IMR-90 (cell line): ENCODE data around the gene TMEM140. TPM values are rescaled to one million over a fixed set of nuclear protein-coding genes. Genes with fewer than 3 reads are reported as not detected.

Experiments used
- ATAC-seq: fragments of 200-7000 bp; cut with Tn5 transposase; 2 replicates; pipeline ENCODE4 v1.9.1; 2020; ENCODE audit warnings: low read depth, mild to moderate bottlenecking, moderate library complexity
- Bru-seq: library from RNA; stranded (reverse); fragments of 400-500 nt; gene quantifications from one replicate; lab custom pipeline; 2021; lab: Mats Ljungman, UMichigan
- BruChase-seq, 2 experiments: library from RNA; stranded (reverse); fragments of 400-500 nt; gene quantifications; one replicate each; lab custom pipeline; 2021; lab: Mats Ljungman, UMichigan
- BruUV-seq: library from RNA; stranded (reverse); fragments of 400-500 nt; replicated peaks from 2 replicates; lab custom pipeline; 2021; lab: Mats Ljungman, UMichigan
- CTCF ChIA-PET: fragments of 300-600 bp; formaldehyde crosslinking; extraction: SDS; loops from one replicate; lab custom pipeline; 2021; ENCODE audit warnings: antibody characterized with exemption; lab: Yijun Ruan, JAX
- POLR2A ChIA-PET: fragments of 300-600 bp; sonication (Branson Sonifier 250); formaldehyde crosslinking; loops from one replicate; lab custom pipeline; 2022; ENCODE audit warnings: antibody characterized with exemption; ENCODE audit not compliant: unreplicated experiment; lab: Charles Lee
- DNase-seq: peaks from one replicate; pipeline ENCODE4 v3.0.0; 2013
- H2AFZ ChIP-seq: replicated peaks from 2 replicates; pipeline ENCODE3; 2013; ENCODE audit warnings: low read length, mild to moderate bottlenecking; ENCODE audit not compliant: poor library complexity
- H2AK5ac ChIP-seq: 2 replicates; pipeline ENCODE4 v1.6.1; 2013; ENCODE audit warnings: low read depth, low read length, inconsistent platforms
- H2AK9ac ChIP-seq: replicated peaks from 2 replicates; pipeline ENCODE3; 2013; ENCODE audit warnings: mild to moderate bottlenecking, low read depth, low read length, moderate library complexity; ENCODE audit not compliant: poor library complexity
- H2BK120ac ChIP-seq: 2 replicates; pipeline ENCODE4 v1.6.1; 2013; ENCODE audit warnings: low read depth, low read length, inconsistent platforms
- H2BK15ac ChIP-seq: 3 replicates; pipeline ENCODE4 v1.6.1; 2013; ENCODE audit warnings: low read depth, low read length, inconsistent platforms
- H2BK20ac ChIP-seq: 2 replicates; pipeline ENCODE4 v1.6.1; 2013; ENCODE audit warnings: low read depth, mild to moderate bottlenecking, inconsistent platforms, low read length, moderate library complexity
- H2BK5ac ChIP-seq: 2 replicates; pipeline ENCODE4 v1.6.1; 2013; ENCODE audit warnings: mild to moderate bottlenecking, low read depth, low read length, inconsistent platforms; ENCODE audit not compliant: poor library complexity, severe bottlenecking
- H3K14ac ChIP-seq: replicated peaks from 2 replicates; pipeline ENCODE4 v1.6.1; 2013; ENCODE audit warnings: low read depth, low read length, inconsistent platforms
- H3K18ac ChIP-seq: 2 replicates; pipeline ENCODE4 v1.6.1; 2013; ENCODE audit warnings: low read depth, low read length, control low read depth
- H3K23ac ChIP-seq: 2 replicates; pipeline ENCODE4 v1.6.1; 2013; ENCODE audit warnings: low read depth, low read length, inconsistent platforms
- H3K27ac ChIP-seq: 2 replicates; pipeline ENCODE4 v1.5.1; 2013; ENCODE audit warnings: mild to moderate bottlenecking, control low read depth, low read length; ENCODE audit not compliant: insufficient read depth
- H3K27me3 ChIP-seq: 2 replicates; pipeline ENCODE4 v1.6.1; 2013; ENCODE audit warnings: low read length; ENCODE audit not compliant: control insufficient read depth, insufficient read depth
- H3K36me3 ChIP-seq: 2 replicates; pipeline ENCODE4 v1.6.1; 2013; ENCODE audit warnings: low read length, mixed read lengths; ENCODE audit not compliant: control insufficient read depth, insufficient read depth
- H3K4ac ChIP-seq: 2 replicates; pipeline ENCODE4 v1.6.1; 2013; ENCODE audit warnings: low read depth, low read length, inconsistent platforms
- H3K4me1 ChIP-seq: 2 replicates; pipeline ENCODE4 v1.6.1; 2013; ENCODE audit warnings: low read length, mixed read lengths; ENCODE audit not compliant: control insufficient read depth, insufficient read depth
- H3K4me2 ChIP-seq: 2 replicates; pipeline ENCODE4 v1.6.1; 2013; ENCODE audit warnings: low read depth, mild to moderate bottlenecking, control low read depth, low read length, moderate library complexity
- H3K4me3 ChIP-seq: 2 replicates; pipeline ENCODE4 v1.5.1; 2013; ENCODE audit warnings: low read depth, mild to moderate bottlenecking, control low read depth, low read length, moderate library complexity; ENCODE audit not compliant: insufficient read depth
- H3K56ac ChIP-seq: 2 replicates; pipeline ENCODE4 v1.6.1; 2013; ENCODE audit warnings: low read length, inconsistent platforms; ENCODE audit not compliant: insufficient read depth; ENCODE audit errors: extremely low read depth
- H3K79me1 ChIP-seq, 2 experiments: 2 replicates each; pipeline ENCODE4 v1.6.1; 2013; ENCODE audit warnings: low read length in 2 of 2, inconsistent platforms in 1 of 2, low read depth in 1 of 2
- H3K9ac ChIP-seq: 2 replicates; pipeline ENCODE4 v1.6.1; 2013; ENCODE audit warnings: low read depth, low read length, control low read depth
- H3K9me1 ChIP-seq: 2 replicates; pipeline ENCODE4 v1.6.1; 2013; ENCODE audit warnings: low read length, inconsistent platforms; ENCODE audit not compliant: insufficient read depth
- H3K9me3 ChIP-seq: 2 replicates; pipeline ENCODE4 v1.6.1; 2013; ENCODE audit warnings: low read length; ENCODE audit not compliant: control insufficient read depth, insufficient read depth
- H4K20me1 ChIP-seq: 2 replicates; pipeline ENCODE4 v1.6.1; 2013; ENCODE audit warnings: low read length, inconsistent platforms; ENCODE audit not compliant: insufficient read depth
- H4K5ac ChIP-seq: 2 replicates; pipeline ENCODE4 v1.6.1; 2013; ENCODE audit warnings: mild to moderate bottlenecking, low read depth, low read length, control low read depth
- H4K8ac ChIP-seq, 2 experiments: 2 replicates each; pipeline ENCODE4 v1.6.1; 2013; ENCODE audit warnings: low read depth in 2 of 2, low read length in 2 of 2, control low read depth in 1 of 2, inconsistent platforms in 1 of 2
- H4K91ac ChIP-seq: 2 replicates; pipeline ENCODE4 v1.6.1; 2013; ENCODE audit warnings: low read depth, low read length, inconsistent platforms; ENCODE audit not compliant: insufficient read depth
- BHLHE40 ChIP-seq: fragments of 150-350 bp; IDR thresholded peaks from 2 replicates; pipeline ENCODE4 v1.6.1; 2016; ENCODE audit warnings: mild to moderate bottlenecking, low read depth, low read length
- CEBPB ChIP-seq: IDR thresholded peaks from 2 replicates; pipeline ENCODE4 v1.6.1; 2012; ENCODE audit warnings: low read depth, low read length, improper control_type of control experiment
- CHD1 ChIP-seq: IDR thresholded peaks from 2 replicates; pipeline ENCODE4 v1.6.1; 2012; ENCODE audit warnings: low read depth, low read length, improper control_type of control experiment
- CTCF ChIP-seq: conservative IDR thresholded peaks from 2 replicates; pipeline ENCODE4 v1.5.1; 2012; ENCODE audit warnings: mild to moderate bottlenecking, low read depth, low read length, improper control_type of control experiment
- FOS ChIP-seq: fragments of 150-350 bp; IDR thresholded peaks from 2 replicates; pipeline ENCODE4 v1.6.1; 2016; ENCODE audit warnings: low read depth, low read length
- MAZ ChIP-seq: IDR thresholded peaks from 2 replicates; pipeline ENCODE4 v1.6.1; 2012; ENCODE audit warnings: low read depth, mild to moderate bottlenecking, low read length, improper control_type of control experiment, moderate library complexity, borderline replicate concordance
- MXI1 ChIP-seq: IDR thresholded peaks from 2 replicates; pipeline ENCODE4 v1.6.1; 2012; ENCODE audit warnings: low read depth, mild to moderate bottlenecking, low read length, moderate library complexity, borderline replicate concordance
- RAD21 ChIP-seq: IDR thresholded peaks from 2 replicates; pipeline ENCODE4 v1.6.1; 2012; ENCODE audit warnings: low read length, improper control_type of control experiment
- RCOR1 ChIP-seq: IDR thresholded peaks from 2 replicates; pipeline ENCODE4 v1.6.1; 2012; ENCODE audit warnings: mild to moderate bottlenecking, low read length, improper control_type of control experiment; ENCODE audit not compliant: insufficient replicate concordance
- RFX5 ChIP-seq: IDR thresholded peaks from 2 replicates; pipeline ENCODE4 v1.8.0; 2012; ENCODE audit warnings: low read depth, mild to moderate bottlenecking, low read length, moderate library complexity
- SMC3 ChIP-seq: fragments of 150-350 bp; IDR thresholded peaks from 2 replicates; pipeline ENCODE4 v1.6.1; 2016; ENCODE audit warnings: low read depth, mild to moderate bottlenecking, antibody characterized with exemption, low read length, moderate library complexity
- USF2 ChIP-seq: fragments of 150-350 bp; IDR thresholded peaks from 2 replicates; pipeline ENCODE4 v1.6.1; 2017; ENCODE audit warnings: mild to moderate bottlenecking, antibody characterized with exemption, low read length, low read depth
- WGBS, 2 experiments: methylation state at CpG; one replicate each; pipeline versions ENCODE4 v1.1.5 to v1.1.7; 2013; ENCODE audit warnings: missing lambda C conversion rate in 2 of 2; ENCODE audit not compliant: insufficient read length in 1 of 2; ENCODE audit errors: extremely low coverage in 2 of 2; 5-methylcytosine and 5-hydroxymethylcytosine counted together
- dilution Hi-C: fragments of 300-500 bp; cut with HindIII; formaldehyde crosslinking; loops from one replicate; pipeline ENCODE4 v1.14.3; 2018; ENCODE audit warnings: low sequenced_read_pairs; ENCODE audit not compliant: unreplicated experiment
- in situ Hi-C: fragments of 300-500 bp; cut with MboI; formaldehyde crosslinking; loops from 3 replicates; pipeline ENCODE4 v1.14.3; 2019; ENCODE audit warnings: low sequenced_read_pairs, inconsistent platforms, mixed read lengths
- intact Hi-C: fragments of 100-400 bp; cut with micrococcal nuclease; formaldehyde crosslinking; loops from 2 replicates; pipeline ENCODE4 v1.10.0; 2022
- long read RNA-seq: library from polyadenylated mRNA; unstranded; transcript quantifications from one replicate; pipeline ENCODE4 v2.0.0, GENCODE V29; 2021; ENCODE audit not compliant: unreplicated experiment
- polyA plus RNA-seq, 3 experiments: library from polyadenylated mRNA; depleted of rRNA; stranded (reverse); fragments of >200 nt; gene quantifications; 2 replicates each; pipeline ENCODE4 v1.2.3, GENCODE V29; 2012; ENCODE audit warnings: low replicate concordance in 1 of 3
- total RNA-seq: library from RNA; depleted of rRNA; stranded (reverse); fragments of >200 nt; gene quantifications from 2 replicates; pipeline ENCODE4 v1.2.3, GENCODE V29; 2012; rRNA removed

TMEM140 gene
- total RNA-seq: 0.28 and 0.72 TPM in 2 replicates
- polyA plus RNA-seq (2012; rRNA removed): 0.23 and 0.24 TPM in 2 replicates
- polyA plus RNA-seq (2012; cell fraction: cytosol; rRNA removed): 0.16 and 0.56 TPM in 2 replicates
- polyA plus RNA-seq (2012; cell fraction: nucleus; rRNA removed; ENCODE audit: low replicate concordance): 0.14 and 0.44 TPM in 2 replicates
- percentile 42 among the genes with signal in this experiment for Bru-seq, nascent RNA
- percentile 33 among the genes with signal in this experiment for BruChase-seq, experiment 1, labeled RNA remaining after a 6-hour chase
- percentile 32 among the genes with signal in this experiment for BruChase-seq, experiment 2, labeled RNA remaining after a 2-hour chase
- long read RNA-seq, partial matches to known transcripts: 0 of 3 reads
- long read RNA-seq, other reads (novel, unspliced or antisense): 1 of 3 reads

- BruUV-seq: no TSS peak
- Histone ChIP-seq H3K4ac (peak within 1 kb of the TSS; percentile 86), H4K5ac (peak within 1 kb of the TSS; percentile 88), H2AK5ac (no peak within 1 kb of the TSS), H3K27ac (peak within 1 kb of the TSS; percentile 88), H2BK120ac (peak within 1 kb of the TSS; percentile 89), H3K9me1 (peaks cover 7% of the 10 kb centered on the region), H3K4me2 (peak within 1 kb of the TSS; percentile 92), H4K8ac (peak within 1 kb of the TSS; percentile 8 to 93; a peak in 3 of 4 replicates), H3K36me3 (no peaks in the 10 kb centered on the region), H4K20me1 (no peaks in the 10 kb centered on the region), H2AFZ (peak within 1 kb of the TSS; percentile 94), H3K4me3 (peak within 1 kb of the TSS; percentile 38), H2BK15ac (peak within 1 kb of the TSS; percentile 3; the same call in 1 of the 3 replicates), H3K56ac (peak within 1 kb of the TSS; percentile 46; the same call in 1 of the 2 replicates), H2BK20ac (peak within 1 kb of the TSS; percentile 88), H3K9ac (peak within 1 kb of the TSS; percentile 81), H3K27me3 (no peaks in the 10 kb centered on the region), H2AK9ac (peak within 1 kb of the TSS; percentile 45), H3K23ac (peak within 1 kb of the TSS; percentile 94), H3K14ac (peak within 1 kb of the TSS; percentile 83), H3K79me1 (no peaks in the 10 kb centered on the region; a peak in 1 of 4 replicates), H3K4me1 (peaks cover 4% of the 10 kb centered on the region; the same call in 1 of the 2 replicates), H3K18ac (peak within 1 kb of the TSS; percentile 78), H2BK5ac (peak within 1 kb of the TSS; percentile 74), H3K9me3 (no peaks in the 10 kb centered on the region), H4K91ac (peak within 1 kb of the TSS; percentile 65)
- DNase-seq: peak; percentile 64
- dilution Hi-C loops: no loop called here
- POLR2A ChIA-PET: interaction anchor here (1.2 kb wide), 1 partner anchor 162 kb away, joined by 3 read pairs; the partner anchor contains the start of gene AGBL3
- WGBS, 2 experiments: 47% methylated on average over 4 of the region's 13 CpGs; no CpG with 5 or more reads in 1 of the 2 experiments
- in situ Hi-C loops: no loop called here
- CTCF ChIA-PET: interaction anchor here (1.0 kb wide), 1 partner anchor 13 kb away, joined by 3 read pairs; no protein-coding TSS in a partner anchor
- intact Hi-C loops: loop anchor here (1.0 kb wide), 1 partner anchor 45 kb away; no protein-coding TSS in a partner anchor
- ATAC-seq: peak; percentile 82
- TF ChIP-seq CTCF: no peak
- peak; percentile 52; the same call in 1 of the 2 replicates for TF ChIP-seq CEBPB
- no peak for TF ChIP-seq BHLHE40
- no peak for TF ChIP-seq MXI1
- no peak for TF ChIP-seq RAD21
- TF ChIP-seq MAZ: no peak
- TF ChIP-seq SMC3: no peak
- TF ChIP-seq FOS: no peak
- TF ChIP-seq USF2: 0 out of 2 replicates have a peak, but pooled peaks have one; percentile 14
- TF ChIP-seq RFX5: no peak
- TF ChIP-seq CHD1: no peak
- no peak for TF ChIP-seq RCOR1
These were observed at the start of gene TMEM140 for GRCh38 chr7:135147899-135148721. TMEM140 (plus strand) TSS chr7:135148072; CDS start chr7:135164442, 16,370 bp downstream.
